Mesothelial cell of epicardium (in vitro differentiated cells): ENCODE measurements around the gene UBTD1. TPM values are rescaled to one million over a fixed set of nuclear protein-coding genes. Genes with fewer than 3 reads are reported as not detected.

ENCODE experiments used
- DNase-seq, 2 experiments: peaks; one replicate each; pipeline ENCODE4 v3.0.0; 2021; ENCODE audit warnings: low spot score in 2 of 2; ENCODE audit not compliant: unreplicated experiment in 2 of 2
- H3K27ac Mint-ChIP-seq: 2 replicates; pipeline ENCODE4 v1.8.0; 2021; ENCODE audit warnings: mixed read lengths
- H3K27me3 Mint-ChIP-seq: 2 replicates; pipeline ENCODE4 v1.8.0; 2021; ENCODE audit warnings: low read depth, mixed read lengths
- H3K36me3 Mint-ChIP-seq: 2 replicates; pipeline ENCODE4 v1.8.0; 2021; ENCODE audit warnings: mixed read lengths
- H3K4me1 Mint-ChIP-seq: 2 replicates; pipeline ENCODE4 v1.8.0; 2021; ENCODE audit warnings: mixed read lengths
- H3K4me3 Mint-ChIP-seq: 2 replicates; pipeline ENCODE4 v1.8.0; 2021; ENCODE audit warnings: mild to moderate bottlenecking, moderate library complexity, mixed read lengths
- H3K9me3 Mint-ChIP-seq: 2 replicates; pipeline ENCODE4 v1.8.0; 2021; ENCODE audit warnings: mixed read lengths
- total RNA-seq: library from RNA; stranded (reverse); gene quantifications from 3 replicates; pipeline ENCODE4 v1.2.1, GENCODE V29; 2021
- TF ChIP-seq, protein P1 (sequence below): fragments of 200-600 bp; sonication (generic); IDR thresholded peaks from one replicate; pipeline ENCODE4 v1.5.0; 2021; ENCODE audit warnings: antibody characterized with exemption; ENCODE audit not compliant: unreplicated experiment

UBTD1 gene
- total RNA-seq, 1 donor from 2014 or later = 9.1 TPM

DNA sequence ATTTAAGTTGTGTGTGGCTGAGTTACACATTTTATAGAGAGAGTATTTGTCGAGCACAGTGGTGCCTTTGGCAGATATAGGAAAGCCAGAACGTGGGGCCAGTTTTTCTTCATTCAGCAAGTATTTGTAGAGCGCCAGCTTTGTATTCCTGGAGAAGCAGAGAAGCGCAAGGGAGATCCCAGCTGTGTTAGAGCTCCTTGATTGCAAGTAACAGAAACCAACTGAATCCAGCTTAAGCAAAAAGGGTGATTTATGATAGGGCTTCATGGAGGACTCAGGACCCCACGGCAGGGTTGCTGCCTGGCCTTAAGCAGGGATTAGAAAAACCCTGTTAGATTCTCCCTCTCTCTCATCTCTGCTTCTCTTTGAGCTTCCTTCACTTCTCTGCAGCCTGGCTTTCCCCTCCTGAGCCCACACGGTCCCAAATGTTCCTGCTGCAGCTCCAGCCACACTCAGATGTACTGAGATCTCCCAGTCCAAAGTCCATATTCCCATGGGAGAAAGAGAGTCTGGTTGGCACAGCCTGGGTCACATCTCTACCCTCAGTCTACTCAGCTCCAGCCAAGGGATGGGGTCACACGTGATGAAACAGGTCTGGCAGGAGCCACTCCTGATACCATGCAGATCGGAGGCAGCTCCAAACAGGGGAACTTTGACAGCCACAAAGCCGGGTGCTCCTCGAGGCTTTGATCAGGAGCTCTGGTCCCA is 16.7 kb downstream of the UBTD1 start:
- Mint-ChIP-seq H3K4me3 (no peak overlapping the region), H3K27ac (no peak overlapping the region), H3K36me3 (no peaks in the 10 kb centered on the region), H3K9me3 (no peaks in the 10 kb centered on the region), H3K27me3 (no peaks in the 10 kb centered on the region), H3K4me1 (peaks cover 4% of the 10 kb centered on the region)
- DNase-seq = no peak
- TF ChIP-seq, protein P1, sequence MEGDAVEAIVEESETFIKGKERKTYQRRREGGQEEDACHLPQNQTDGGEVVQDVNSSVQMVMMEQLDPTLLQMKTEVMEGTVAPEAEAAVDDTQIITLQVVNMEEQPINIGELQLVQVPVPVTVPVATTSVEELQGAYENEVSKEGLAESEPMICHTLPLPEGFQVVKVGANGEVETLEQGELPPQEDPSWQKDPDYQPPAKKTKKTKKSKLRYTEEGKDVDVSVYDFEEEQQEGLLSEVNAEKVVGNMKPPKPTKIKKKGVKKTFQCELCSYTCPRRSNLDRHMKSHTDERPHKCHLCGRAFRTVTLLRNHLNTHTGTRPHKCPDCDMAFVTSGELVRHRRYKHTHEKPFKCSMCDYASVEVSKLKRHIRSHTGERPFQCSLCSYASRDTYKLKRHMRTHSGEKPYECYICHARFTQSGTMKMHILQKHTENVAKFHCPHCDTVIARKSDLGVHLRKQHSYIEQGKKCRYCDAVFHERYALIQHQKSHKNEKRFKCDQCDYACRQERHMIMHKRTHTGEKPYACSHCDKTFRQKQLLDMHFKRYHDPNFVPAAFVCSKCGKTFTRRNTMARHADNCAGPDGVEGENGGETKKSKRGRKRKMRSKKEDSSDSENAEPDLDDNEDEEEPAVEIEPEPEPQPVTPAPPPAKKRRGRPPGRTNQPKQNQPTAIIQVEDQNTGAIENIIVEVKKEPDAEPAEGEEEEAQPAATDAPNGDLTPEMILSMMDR = no peak

- TF ChIP-seq, protein P1 = no peak
- H3K4me1 Mint-ChIP-seq = peaks cover 4% of the 10 kb centered on the region
- H3K4me3 Mint-ChIP-seq = no peak overlapping the region
- no peak overlapping the region for H3K27ac Mint-ChIP-seq
- H3K9me3 Mint-ChIP-seq = no peaks in the 10 kb centered on the region
- no peaks in the 10 kb centered on the region for H3K36me3 Mint-ChIP-seq
- no peaks in the 10 kb centered on the region for H3K27me3 Mint-ChIP-seq
- no peak for DNase-seq
Measured at GRCh38 chr10:97517096-97517750, 18.5 kb downstream of the UBTD1 start.

DNA sequence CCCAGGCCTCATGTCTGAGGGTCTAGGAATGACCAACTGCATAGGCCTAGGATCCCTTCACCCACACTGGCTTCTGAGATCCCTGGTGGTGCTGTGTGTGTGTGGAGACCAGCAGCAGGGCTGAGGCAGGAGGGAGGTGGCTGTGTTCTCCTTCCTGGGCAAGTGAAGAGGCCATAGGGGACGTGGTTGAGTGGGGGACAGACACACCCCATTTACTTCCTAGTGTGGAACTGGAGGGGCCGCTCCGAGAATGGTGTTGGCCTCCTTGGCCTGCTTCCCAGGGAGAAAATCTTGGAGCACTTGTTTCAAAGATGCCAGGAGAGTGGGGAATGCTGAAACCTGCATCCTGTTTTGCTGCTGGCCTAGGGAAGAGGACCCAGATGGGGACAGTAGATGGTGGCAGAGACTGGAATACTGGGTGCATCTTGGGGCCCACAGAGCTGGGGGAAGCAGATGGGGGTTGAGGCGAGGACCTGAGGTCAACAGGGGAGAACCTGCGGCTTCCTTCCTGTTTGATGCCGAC is 19.1 kb downstream of the UBTD1 start:
- H3K4me3 Mint-ChIP-seq = no peak overlapping the region
- H3K27ac Mint-ChIP-seq = no peak overlapping the region
- H3K36me3 Mint-ChIP-seq = no peaks in the 10 kb centered on the region
- no peak for DNase-seq
- no peaks in the 10 kb centered on the region for H3K27me3 Mint-ChIP-seq
- H3K9me3 Mint-ChIP-seq = no peaks in the 10 kb centered on the region
- TF ChIP-seq, protein P1 = no peak
- peaks cover 4% of the 10 kb centered on the region for H3K4me1 Mint-ChIP-seq

DNA sequence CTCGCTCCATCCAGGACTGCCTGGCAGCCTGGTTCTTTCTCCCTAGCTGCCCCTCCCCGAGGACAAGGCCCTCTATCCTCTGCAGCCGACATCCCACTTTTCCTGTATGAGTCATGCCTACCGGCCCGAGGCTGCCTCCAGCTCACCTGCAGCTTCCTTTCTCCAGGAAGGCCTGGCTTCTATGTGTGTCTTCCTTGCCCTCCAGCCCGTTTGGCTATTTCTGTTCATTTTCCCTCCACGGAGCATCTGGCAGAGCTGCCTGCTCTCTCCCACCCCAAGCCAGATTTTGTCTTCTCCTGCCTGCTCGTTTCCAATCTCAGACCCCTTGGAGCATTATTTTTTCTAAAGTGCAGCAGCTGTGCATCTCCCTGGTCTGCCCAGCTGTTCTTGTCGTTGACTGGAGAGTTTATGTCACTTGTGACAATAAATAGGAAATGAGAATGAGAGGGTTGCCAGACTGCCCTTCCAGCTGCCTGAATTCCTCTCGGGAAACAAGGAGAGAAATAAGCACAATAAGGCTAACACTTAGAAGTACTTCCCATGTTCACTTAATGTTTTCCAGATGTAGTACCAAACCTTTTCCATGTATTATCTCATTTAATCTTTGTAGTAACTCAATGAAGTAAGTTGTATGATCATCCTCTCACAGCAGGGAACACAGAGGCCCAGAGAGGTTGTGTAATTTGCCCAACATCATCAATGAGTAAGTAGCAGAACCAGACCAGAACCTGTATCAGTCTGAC is 19.7 kb downstream of the UBTD1 start:
- H3K27me3 Mint-ChIP-seq = no peaks in the 10 kb centered on the region
- H3K36me3 Mint-ChIP-seq = no peaks in the 10 kb centered on the region
- no peak overlapping the region for H3K4me3 Mint-ChIP-seq

DNA sequence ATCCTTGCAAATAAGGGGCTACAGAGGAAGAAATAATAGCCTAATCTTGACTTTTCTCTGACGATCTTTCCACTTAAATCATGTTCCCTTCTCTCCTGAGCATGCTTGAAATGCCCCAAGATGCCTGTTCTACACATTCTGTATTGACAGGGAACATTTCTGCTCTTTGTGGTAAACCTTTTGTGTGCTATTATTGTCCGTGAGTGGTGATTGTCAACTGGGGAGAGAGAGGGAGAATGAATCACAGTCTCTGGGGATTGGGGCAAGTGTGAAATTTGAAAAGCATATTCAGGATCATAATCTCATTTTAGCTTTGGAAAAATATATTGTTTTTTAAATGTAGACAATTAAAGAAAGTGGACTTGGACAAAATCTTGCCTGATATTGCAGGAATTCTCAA is 20.6 kb downstream of the UBTD1 start:
- DNase-seq = no peak
- H3K4me3 Mint-ChIP-seq = no peak overlapping the region
- no peaks in the 10 kb centered on the region for H3K27me3 Mint-ChIP-seq
- TF ChIP-seq, protein P1 = no peak
- no peak overlapping the region for H3K27ac Mint-ChIP-seq
- no peaks in the 10 kb centered on the region for H3K9me3 Mint-ChIP-seq
- H3K4me1 Mint-ChIP-seq = peaks cover 4% of the 10 kb centered on the region
- H3K36me3 Mint-ChIP-seq = no peaks in the 10 kb centered on the region

More for the DNA sequence above, 19.7 kb downstream of the UBTD1 start:
- Mint-ChIP-seq H3K27ac (no peak overlapping the region), H3K4me1 (peaks cover 4% of the 10 kb centered on the region), H3K9me3 (no peaks in the 10 kb centered on the region)
- DNase-seq = no peak
- TF ChIP-seq, protein P1 = no peak
